Hindlimb muscle (tissue), 1 donor: ENCODE measurements around the gene CTNNA2. TPM values are rescaled to one million over a fixed set of nuclear protein-coding genes. Genes with fewer than 3 reads are reported as not detected.
"Not testable (repeated sequence)": the region's sequence is repeated elsewhere in the genome, so short reads cannot be mapped to it uniquely, and the experiment has no call there.

Experiments used
- DNase-seq: peaks from one replicate; pipeline ENCODE4 v3.0.0-alpha.2; 2013
- polyA plus RNA-seq: library from polyadenylated mRNA; unstranded; fragments of 120-200 nt; gene quantifications from one replicate; pipeline ENCODE4 v1.2.1, GENCODE V29; 2013; ENCODE audit not compliant: insufficient read length

Gene CTNNA2
- polyA plus RNA-seq, 1 donor, result 0.59 TPM

DNA sequence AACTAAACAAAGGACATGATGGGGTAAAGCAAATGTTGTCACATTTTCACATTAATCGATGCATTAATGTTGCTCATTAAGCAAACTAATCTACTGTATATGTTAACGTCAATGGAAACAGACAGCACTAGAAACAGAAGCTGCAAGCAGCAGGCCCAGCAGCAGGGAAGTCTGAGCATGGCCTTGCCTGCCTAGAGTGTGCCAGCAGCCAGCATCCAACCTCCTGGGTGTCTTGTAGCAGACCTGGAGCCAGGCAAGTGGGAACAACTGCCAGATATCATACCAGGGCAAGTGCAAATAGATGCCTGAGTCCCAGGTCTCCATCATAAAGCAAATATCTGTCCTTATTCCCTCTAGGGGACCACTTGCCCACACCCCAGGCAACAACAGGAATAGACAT is 472.7 kb downstream of the CTNNA2 start:
- no peak for DNase-seq

DNA sequence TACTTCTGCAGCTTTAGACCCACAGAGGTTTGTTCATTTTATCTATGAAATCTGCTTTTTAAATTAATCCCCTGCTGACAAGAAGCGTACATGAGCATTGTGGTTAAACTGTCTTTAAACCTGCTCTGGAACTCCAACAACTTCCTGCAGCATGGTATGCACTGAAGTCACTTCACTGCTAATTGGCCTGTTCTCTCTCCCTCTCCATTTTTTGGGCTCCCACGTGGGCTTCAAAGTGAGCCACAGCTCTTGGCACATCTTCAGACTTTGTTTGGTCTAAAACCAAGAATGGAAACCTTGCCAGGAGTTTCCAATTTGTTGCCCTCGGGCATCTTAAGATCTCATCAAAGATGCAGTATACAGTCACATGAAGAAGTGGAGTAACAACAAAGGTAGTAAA is 480.3 kb downstream of the CTNNA2 start:
- DNase-seq, result no peak

DNA sequence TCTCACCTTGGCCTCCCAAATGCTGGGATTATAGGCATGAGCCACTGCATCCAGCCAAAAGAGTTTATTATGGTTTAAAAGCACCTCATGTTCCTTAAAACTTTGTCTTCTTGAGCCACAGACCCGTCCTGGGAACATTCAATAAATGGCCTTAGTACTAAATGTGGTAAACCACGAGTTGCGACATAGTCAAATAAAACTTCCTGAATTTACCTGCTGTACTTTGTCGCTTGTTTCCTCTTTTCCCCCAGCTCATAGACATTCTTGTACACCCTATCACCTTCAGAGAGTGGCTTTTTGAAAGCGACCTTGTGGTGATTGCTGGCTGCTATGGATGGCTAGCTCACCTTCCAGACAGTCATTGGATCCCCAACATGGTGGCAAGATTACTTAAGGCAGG is 481.3 kb downstream of the CTNNA2 start:
- DNase-seq, result no peak

DNA sequence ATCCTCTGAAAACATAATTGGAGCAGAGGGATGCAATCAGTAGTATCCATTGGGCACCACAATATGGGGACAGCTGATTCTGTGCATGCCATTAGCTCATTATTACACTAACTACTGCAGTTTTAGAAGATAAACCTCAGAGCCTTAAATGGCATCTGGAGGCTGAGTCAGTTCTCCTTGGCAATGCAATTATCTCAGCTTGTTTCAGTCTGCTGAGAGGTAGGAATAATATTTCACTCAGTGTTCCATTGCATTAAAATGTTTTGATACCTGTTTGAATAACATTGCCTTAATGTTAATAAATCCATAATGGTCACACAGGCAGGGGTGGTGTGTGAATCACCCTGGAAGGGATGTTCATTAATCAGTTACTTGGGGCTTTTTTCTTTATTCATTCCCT is 482.1 kb downstream of the CTNNA2 start:
- DNase-seq, result no peak

DNA sequence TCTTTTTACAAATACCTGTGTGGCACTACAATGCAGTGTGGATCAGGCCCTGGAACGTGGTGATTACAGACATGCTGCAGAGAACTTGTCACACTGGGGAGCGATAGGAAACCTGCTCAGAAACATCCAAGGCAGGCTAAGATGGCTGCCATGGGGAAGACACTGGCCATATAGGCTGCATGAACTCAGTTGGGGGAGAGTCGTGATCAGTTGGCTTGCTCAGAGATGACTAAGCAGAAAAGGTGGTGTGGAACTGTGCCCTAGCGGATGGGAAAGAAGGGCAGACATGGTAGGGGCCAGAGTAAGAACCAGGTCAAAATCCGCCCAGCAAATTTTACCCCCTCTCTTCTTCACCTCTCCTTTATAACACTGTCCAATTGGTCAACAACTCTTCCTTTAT is 483.9 kb downstream of the CTNNA2 start:
- no peak for DNase-seq

DNA sequence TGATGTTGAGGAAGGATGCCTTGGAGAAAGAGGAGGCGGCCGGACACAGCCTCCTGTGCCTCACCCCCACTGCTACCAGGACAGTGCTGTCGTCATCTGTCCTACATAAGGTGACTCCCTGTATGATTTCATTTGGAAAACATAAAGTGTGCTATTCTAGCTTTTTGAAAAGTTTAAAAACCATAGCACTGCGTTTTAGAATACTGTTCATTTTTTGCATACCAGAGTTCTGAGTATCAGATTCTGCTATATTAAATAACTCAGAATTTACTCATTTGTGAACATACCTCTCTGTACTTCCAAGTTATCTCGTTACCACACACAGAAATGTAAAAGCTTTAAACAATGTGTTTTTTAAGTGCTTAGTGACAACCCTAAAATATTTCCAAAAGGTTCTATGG is 488.9 kb downstream of the CTNNA2 start:
- DNase-seq, result no peak

DNA sequence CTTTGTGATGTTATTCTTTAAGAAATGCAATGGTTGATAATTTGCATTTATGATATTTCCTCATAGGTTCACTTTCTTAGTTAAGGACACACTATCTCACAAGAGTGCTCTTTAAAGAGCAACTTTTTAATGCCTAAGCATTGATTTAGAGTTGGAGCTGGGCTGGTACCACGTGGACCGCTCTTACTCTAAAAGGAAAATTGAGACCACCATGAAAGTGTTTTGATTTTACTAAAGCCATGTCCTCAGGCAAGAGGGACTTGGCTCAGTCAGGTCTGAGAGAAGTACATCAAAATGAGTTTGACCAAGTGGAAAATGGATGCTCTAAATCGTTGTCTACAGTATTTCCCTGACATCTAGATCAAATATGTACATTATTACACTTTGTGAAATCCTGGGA is 489.3 kb downstream of the CTNNA2 start:
- no peak for DNase-seq

DNA sequence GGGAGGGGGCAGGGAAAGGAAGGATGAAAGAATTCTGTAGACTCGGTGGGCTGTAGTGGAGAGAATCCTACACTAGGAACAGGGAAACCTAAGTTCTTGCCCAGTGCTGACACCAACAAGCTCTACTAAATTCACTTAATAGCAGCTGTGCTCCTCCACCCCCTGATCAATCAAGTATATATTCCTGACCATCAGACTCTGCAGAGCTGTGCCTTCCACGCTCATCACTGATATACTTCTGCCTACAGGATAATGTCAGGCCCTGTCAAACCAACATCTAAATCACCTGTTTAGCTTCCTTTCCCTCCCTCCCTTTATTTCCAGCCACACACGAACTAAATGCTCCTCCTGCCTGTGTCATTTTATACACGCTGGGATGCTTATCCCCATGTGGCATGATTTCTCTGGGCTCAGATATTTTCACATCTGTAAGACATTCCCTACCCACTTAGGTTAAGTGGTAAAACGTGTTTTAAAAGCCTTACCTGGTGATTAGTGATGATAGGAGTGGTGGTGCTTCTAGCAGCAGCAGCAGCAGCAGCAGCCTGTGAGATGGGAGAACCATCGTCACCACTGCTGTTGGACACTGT is 489.8 kb downstream of the CTNNA2 start:
- no peak for DNase-seq

DNA sequence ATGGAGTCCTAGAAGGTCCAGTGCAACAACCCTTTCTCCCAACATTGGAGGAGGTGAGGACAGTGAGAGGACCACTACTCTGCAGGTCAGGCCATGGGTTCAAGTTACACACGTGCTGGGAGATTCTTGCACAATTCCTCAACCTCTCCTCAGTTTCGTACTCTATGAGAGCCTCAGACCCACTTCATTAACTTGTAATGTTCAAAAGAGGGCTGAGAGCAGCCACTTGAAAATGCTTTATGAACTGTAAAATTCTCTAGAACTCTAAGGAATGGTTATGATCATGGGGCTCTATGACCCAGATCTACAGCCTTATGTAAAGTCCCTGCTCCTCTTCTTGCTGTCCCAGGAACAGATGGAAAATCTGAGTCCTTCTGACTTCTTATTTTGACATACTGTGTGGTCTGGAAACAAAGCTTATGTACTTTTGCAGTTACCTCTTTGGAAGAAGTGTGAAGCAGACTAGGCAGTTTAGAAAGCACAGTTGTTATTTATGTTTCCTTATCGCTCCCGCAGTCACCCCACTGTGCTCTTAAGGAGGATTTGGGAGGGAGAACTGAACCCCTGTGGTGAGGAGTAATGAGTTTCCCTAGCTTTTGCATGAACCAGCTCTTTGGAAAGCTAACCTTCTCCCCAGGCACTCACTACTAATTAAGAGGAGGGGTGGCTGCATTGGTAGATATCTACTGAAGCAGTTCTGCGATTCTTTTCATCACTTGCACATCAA is 495.1 kb downstream of the CTNNA2 start:
- DNase-seq, result no peak

DNA sequence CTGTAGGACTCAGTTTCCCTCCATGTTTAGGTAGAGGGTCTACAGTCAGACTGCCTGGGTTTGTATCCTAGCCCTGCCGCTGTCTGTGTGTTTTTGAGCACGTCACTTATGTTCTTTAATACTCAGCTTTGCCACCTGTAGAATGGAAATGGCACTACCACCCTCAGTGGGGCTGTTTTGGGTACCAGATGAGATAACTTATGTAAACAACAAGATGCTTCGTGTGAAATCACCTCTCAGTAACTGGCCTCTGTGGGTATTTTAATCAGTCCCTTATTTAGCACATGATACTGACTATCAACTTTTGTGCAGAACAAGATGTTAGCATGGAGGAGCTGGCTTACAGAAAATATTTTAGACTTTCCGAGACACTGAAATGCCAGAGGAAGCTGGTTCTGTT is 495.7 kb downstream of the CTNNA2 start:
- no peak for DNase-seq

DNA sequence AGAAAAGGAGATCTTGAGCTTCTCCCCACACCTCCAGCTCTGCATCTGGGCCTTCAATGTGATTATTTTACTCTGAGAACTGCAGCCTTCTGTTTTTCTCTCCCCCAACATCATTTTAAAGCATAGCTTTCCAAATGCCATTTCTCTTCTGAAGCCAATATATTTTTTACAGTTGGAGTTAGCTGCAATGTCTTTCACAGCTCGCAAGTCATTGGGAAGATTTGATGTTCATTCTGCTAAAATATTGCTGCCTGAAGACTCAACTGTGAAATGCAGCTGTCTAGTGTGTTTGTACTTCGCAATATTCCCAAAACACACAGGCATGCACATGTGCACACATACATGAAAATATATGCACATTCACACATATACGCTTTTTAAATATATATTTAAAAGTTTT is 496.4 kb downstream of the CTNNA2 start:
- no peak for DNase-seq

DNA sequence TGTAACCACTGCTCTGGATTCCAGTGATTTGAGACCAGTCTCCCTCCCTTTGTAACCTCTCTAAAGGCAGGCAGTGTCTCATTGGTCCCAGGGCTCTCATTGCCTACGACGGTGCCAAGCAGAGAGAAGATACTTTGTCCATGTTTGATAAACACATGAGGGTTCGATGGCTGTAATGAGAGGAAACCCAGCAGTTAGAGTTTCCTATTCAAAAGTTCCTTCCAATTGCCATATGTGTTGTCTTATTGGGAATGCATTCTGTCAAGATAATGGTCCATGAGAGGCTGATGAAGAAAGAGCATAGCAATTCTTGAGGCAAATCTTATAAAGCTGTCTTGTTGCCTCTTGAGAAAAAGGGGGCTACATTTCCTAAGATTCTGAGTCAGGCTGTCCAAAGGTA is 499.2 kb downstream of the CTNNA2 start:
- no peak for DNase-seq

DNA sequence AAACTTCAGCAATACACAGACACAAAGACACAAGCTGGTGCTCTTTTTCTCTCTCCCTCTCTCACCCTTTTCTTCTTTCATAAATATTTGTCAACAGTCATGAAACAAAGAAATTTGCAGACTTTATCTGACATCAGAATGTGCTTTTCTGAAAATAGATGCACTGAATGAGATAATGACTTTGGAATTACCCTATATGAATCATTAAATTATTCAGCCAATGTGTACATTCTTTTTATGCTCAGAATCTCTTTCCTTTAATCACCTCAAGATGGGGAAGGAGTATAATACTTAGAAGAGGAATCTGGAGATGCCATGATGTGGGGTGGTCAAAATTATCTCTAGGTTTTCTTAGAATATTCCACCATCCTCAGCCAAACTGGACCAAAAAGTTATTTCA is 501.8 kb downstream of the CTNNA2 start:
- DNase-seq, result no peak

DNA sequence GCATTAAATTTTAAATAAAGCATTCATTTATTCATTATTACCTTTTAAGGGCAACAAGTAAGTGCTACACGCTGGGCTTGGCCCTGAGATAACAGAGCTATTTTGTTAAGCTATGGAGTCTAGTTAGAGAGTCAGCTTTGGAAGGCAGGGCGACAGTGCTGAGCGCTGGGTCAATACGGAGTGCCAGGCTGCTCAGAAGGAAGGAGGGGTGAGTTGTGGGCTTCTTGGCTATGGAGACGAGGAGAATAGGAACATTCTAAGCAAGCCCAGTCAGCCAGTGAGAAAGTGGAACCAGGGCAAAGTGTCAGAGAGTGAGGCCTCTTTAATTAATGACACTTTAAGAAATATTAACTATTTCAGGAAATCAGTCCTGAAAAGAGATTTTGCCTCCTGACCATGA is 503.3 kb downstream of the CTNNA2 start:
- DNase-seq, result no peak

DNA sequence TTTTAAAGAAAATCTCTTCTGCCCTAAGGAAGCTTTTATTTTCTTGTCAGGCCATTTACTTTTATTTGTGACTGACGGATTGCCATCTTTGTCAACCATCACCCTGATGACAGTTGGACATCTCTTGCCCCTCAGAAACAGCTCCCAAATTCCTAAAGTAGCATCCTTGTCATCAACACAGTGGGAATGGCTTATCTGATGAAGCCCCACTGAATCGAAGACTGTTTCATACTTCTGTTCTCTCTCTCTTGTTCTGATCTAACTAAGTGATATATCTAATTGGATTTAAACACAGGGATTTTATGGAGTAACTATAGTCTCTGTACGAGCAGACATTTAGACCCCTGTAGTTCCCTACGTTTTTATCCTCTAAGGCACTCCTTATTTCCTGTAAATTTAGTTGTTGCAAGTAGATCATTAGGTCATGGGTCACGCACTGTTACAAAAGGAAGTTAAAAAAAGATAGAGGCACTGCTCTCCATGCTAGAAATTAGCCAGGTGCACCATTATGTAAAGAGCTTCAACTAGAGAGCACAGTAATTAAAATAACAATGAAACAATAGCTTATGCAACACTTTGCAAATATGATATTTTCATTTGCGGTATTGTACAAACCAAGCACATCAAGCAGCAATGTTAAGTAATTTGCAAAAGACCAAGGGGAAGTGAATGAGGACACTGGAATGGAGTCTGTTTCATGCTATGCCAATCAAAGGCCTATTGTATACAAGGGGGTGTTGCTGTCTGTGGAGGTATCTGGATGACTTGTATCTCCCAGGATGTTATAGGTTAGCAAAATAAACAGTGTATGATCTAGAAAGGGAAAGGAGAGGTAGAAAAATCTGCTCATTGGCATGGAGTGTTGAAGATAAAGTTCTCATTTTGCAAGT is 507.0 kb downstream of the CTNNA2 start:
- no peak for DNase-seq

DNA sequence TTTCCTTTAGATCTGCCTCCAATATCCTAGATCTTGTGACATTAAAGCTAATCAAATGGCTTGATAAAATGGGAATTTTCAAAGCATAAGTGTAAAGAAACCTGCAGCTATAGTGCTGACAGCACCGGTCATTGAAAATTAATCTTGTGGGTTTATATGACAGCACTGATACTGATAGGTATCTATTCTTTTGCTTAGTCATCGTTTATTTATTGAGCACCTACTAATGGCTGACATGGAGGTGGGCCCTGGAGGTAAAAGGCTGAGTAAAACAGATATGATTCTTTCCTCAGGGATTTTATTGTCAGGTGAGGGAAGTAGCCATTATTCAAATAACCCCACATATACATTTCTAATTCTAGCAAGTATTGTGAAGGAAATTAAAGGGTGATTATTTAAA is 509.2 kb downstream of the CTNNA2 start:
- DNase-seq, result no peak

DNA sequence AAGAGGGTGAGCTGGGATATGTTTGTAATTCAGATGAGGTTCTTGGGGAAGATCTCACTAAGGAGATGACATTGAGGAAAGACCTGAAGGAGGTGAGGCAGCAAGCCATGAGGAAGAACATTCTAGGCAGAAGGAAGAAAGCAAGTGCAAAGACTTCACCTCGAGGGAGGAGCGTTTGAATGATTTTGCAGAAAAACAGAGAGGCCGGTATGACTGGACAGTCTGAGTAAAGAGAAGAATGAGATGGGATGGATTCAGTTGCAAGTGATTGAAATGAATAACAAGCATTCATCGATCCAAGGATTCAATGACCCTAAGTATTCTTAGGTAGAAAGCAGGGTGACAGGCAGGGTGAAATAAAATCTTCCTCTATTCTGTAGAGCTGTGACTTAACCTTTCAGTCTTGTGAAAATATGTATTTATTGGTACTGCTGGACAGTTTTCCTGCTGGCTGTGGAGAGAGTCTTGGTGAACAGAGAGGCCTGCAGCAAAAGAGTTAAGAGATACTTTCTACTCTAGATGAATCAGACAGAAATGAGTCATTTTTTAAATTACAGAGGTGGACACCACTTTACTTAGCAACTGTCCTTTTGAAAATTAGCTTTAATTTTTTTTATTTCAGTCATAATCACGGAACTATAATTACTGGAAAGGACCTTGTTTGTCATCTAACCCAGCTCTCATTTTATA is 513.3 kb downstream of the CTNNA2 start:
- no peak for DNase-seq

DNA sequence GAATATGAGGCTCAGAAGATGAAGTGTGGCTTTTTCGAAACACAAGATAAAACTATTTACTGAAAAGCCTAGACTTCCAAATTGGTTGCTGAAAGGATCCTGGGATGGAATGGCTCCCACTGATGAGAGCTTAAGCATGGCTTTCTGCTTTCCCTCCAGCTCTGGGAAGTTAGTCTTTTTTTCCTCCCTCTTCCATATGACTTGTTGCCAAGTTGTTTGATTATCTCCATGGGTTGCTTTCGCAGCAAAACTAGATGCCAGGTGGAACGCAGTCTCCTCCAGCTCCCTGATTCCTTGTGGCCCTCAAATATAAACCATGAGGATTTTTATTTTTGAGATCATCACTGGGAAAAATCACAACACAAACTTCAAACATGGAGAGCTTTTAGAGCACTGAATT is 515.2 kb downstream of the CTNNA2 start:
- no peak for DNase-seq

DNA sequence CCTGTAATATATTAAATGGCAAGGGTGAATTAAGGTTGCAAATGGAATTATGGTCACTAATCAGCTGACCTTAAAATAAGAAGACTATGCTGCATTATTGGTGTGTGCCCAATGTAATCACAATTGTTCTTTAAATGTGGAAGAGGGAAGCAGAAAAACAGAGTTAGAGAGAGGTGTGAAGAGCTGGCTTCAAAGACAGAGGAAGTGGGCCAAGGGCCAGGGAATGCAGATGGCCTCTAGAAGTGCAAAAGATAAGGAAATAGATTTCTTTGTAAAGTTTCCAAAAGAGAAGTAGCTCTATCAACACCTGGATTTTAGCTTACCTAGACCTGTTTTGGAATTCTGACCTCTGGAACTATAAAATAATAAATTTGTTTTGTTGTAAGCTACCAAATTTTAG is 515.7 kb downstream of the CTNNA2 start:
- DNase-seq, result no peak

DNA sequence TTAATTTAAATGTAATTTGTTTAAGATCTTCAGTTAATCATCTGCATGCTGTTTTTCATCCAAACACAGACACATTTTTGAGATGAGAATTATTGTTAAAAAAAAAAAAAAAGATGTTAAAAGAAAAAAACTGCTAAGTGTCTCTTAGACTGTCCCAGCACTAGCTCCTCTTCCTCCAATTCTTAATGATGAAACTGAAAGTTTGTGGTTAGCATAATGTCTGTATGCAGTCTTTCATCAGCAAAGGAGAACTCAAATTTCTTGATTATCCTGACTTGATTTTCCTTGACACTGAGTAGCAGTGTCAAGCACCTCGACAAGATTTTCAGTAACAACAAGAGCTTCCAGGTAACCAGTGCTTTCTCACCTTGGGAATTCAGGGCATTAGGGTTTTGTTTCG is 517.3 kb downstream of the CTNNA2 start:
- DNase-seq, result no peak

DNA sequence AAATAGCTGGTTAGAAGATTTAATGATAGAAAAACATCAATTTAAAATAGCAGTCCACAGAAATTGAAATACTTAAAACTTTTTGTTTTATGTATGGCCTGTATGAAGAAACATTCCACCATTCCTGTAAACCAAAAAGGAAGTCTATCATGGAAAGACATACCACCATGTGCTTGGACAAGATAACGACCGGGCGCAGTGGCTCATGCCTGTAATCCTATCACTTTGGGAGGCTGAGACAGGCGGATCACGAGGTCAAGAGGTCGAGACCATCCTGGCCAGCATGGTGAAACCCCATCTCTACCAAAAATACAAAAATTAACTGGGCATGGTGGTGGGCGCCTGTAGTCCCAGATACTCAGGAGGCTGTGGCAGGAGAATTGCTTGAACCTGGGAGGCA is 519.8 kb downstream of the CTNNA2 start:
- not testable (repeated sequence) for DNase-seq

DNA sequence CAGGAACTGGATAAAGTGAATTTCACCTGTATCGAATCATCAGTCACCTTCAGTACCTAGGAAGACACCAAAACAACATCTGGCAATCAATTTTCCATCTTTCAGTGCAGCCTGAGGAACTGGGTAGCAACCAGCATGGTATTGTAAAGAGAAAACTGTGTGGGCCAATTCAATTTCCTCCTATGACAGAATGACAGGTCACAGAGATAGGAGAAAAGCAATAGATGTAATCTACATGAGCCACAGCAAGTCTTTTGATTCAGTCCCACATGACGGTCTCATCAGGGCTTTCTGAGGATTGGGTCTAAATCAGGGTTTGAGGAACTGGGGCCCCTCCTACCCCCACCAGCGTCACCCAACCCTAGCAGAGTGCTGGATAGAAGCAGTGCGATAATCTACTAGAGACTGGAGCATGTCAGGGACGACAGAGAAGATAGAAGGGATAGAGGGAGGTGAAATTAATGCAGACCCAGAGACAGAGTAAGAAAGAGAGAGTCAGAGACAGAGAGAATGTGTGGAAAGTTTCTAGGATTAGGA is 523.0 kb downstream of the CTNNA2 start:
- no peak for DNase-seq

DNA sequence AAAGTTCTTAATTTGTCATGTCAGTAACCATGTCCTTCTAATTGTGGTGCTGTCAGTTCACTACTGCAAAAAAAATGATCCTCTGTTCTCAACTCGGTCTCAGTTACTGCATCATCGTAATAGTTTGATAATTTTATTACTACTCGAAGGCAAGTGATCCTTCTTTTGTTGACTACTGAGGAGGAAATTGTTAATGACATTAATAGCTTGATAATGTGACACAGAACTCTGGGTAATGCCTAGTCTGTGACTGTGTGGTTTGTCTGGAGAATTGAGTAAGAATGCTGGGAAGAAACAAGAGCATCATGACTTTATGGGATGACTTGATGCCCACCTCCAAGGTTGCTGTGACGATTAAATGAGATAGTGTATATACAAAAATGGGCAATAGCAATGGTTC is 524.5 kb downstream of the CTNNA2 start:
- no peak for DNase-seq
